Right lobe of liver (tissue), 6 donors: ENCODE results near the gene BCAR3. TPM values are rescaled to one million over a fixed set of nuclear protein-coding genes. Genes with fewer than 3 reads are reported as not detected.

Experiments
- ATAC-seq, 4 donors: fragments of 200-7000 bp; cut with Tn5 transposase; one replicate each; pipeline ENCODE4 v1.9.1; 2020; ENCODE audit warnings: mild to moderate bottlenecking in 4 of 4, moderate library complexity in 4 of 4
- DNase-seq, 3 donors: peaks; one replicate each; pipeline ENCODE4 v3.0.0-alpha.2; 2020
- H3K27ac ChIP-seq, 3 donors: fragments of 200-600 bp; one replicate each; pipeline ENCODE4 v1.8.0; 2022
- H3K27me3 ChIP-seq, 2 donors: fragments of 200-600 bp; one replicate each; pipeline ENCODE4 v1.8.0; 2022
- H3K36me3 ChIP-seq, 4 donors: fragments of 200-600 bp; sonication (generic) in 1 of 4; one replicate each; pipeline versions ENCODE4 v1.5.1 to v1.8.0; 2017 to 2022; ENCODE audit warnings: control low read depth in 1 of 4
- H3K4me1 ChIP-seq, 4 donors: fragments of 200-600 bp; sonication (generic) in 1 of 4; one replicate each; pipeline versions ENCODE4 v1.5.1 to v1.8.0; 2017 to 2022; ENCODE audit warnings: control low read depth in 1 of 4
- H3K4me3 ChIP-seq, 3 donors: fragments of 200-600 bp; one replicate each; pipeline ENCODE4 v1.8.0; 2022
- H3K9me3 ChIP-seq, 4 donors: fragments of 200-600 bp; sonication (generic) in 1 of 4; one replicate each; pipeline versions ENCODE4 v1.5.1 to v1.8.0; 2017 to 2022; ENCODE audit warnings: control low read depth in 1 of 4
- POLR2A ChIP-seq: fragments of 450-650 bp; IDR thresholded peaks from one replicate; pipeline ENCODE4 v1.6.1; 2017; ENCODE audit warnings: antibody characterized with exemption, mild to moderate bottlenecking
- WGBS: methylation state at CpG from one replicate; pipeline ENCODE4 v1.1.6; 2018; ENCODE audit warnings: low coverage, low lambda C conversion rate; ENCODE audit not compliant: insufficient coverage; ENCODE audit errors: missing lambda C conversion rate; 5-methylcytosine and 5-hydroxymethylcytosine counted together
- intact Hi-C, 2 donors: fragments of 100-400 bp; cut with DNase I; formaldehyde crosslinking; loops; one replicate each; pipeline versions ENCODE4 v1.11.2 to v1.14.1; 2022
- total RNA-seq, 6 experiments: library from RNA; depleted of rRNA in 2 of 6; stranded (reverse); fragments of >200 nt in 2 of 6; fragmentation: NEBNext Ultra II Directional in 3 of 6; extraction: Animal tissue kit (Norgen Biotek cat#: 25700) in 3 of 6; gene quantifications; one replicate each; pipeline versions ENCODE4 v1.1.0 to v1.2.4, GENCODE V29; 2016 to 2023
- TF ChIP-seq, protein P1 (sequence below), 4 donors: fragments of 200-600 bp in 3 of 4; fragments of 450-650 bp in 1 of 4; IDR thresholded peaks; one replicate each; pipeline versions ENCODE4 v1.5.1 to v1.8.0; 2016 to 2022; ENCODE audit warnings: antibody characterized with exemption in 4 of 4, mild to moderate bottlenecking in 2 of 4
- donor health status: DM: no; HTN: yes; CAD: no.
- donor health status: DM: no; HTN: no; CAD: no.
- donor health status: DM: no; HTN: no; CAD: no.
- donor health status: DM: no; HTN: yes; CAD: no.
- donor health status: DM: no; HTN: yes; CAD: no.

Gene BCAR3
- total RNA-seq, 6 experiments from 2014 or later = 7.6 to 19.8 (median 12.9) TPM

DNA sequence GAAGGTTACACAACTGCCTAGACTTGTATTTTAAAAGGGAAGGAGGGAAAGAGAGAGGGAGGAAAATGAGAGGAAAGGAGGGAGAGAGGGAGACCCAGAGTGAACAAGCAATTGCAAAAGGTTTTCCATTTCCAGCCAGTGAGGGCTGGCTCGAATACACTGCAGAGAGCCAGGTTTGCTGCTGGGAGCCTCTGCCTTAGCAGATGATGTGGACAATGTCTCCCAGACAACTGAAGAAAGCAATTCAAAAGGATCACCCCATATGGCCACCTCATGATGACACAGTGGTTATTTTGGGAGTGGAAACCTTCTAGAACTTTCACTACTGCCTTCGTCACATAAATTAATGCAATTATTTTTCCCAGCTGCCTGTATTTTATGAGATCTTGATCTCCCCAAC is 86.4 kb downstream of the BCAR3 start:
- ATAC-seq (no peak), DNase-seq (no peak)
- H3K27ac ChIP-seq = no peak overlapping the region
- intact Hi-C loops = no loop called here
- WGBS = 69% methylated on average over 2 of the region's 2 CpGs
- H3K4me1 ChIP-seq = peaks cover 0 to 46% (median 14%) of the 10 kb centered on the region in 4 donors
- H3K27me3 ChIP-seq = no peaks in the 10 kb centered on the region
- H3K36me3 ChIP-seq = peaks cover 0 to 8% (median 0%) of the 10 kb centered on the region in 4 donors
- no peaks in the 10 kb centered on the region for H3K9me3 ChIP-seq
- TF ChIP-seq POLR2A = no peak
- TF ChIP-seq, protein P1, sequence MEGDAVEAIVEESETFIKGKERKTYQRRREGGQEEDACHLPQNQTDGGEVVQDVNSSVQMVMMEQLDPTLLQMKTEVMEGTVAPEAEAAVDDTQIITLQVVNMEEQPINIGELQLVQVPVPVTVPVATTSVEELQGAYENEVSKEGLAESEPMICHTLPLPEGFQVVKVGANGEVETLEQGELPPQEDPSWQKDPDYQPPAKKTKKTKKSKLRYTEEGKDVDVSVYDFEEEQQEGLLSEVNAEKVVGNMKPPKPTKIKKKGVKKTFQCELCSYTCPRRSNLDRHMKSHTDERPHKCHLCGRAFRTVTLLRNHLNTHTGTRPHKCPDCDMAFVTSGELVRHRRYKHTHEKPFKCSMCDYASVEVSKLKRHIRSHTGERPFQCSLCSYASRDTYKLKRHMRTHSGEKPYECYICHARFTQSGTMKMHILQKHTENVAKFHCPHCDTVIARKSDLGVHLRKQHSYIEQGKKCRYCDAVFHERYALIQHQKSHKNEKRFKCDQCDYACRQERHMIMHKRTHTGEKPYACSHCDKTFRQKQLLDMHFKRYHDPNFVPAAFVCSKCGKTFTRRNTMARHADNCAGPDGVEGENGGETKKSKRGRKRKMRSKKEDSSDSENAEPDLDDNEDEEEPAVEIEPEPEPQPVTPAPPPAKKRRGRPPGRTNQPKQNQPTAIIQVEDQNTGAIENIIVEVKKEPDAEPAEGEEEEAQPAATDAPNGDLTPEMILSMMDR (IDR thresholded peaks at IDR 0.05) = no peak
- H3K4me3 ChIP-seq = no peak overlapping the region

DNA sequence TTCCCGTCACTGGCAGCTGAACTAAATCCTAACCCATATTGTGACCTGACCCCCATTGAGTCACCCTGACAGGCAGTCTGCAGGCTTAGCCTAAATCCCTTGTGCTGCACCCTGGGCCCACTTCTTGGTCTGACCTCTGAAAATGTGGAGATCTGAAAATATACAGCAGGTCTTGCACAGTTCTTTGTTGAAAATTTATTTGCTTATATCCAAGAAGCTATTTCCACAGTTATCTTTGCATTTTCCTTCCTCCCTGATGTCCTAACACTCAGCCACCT is 87.1 kb downstream of the BCAR3 start:
- TF ChIP-seq, protein P1 (IDR thresholded peaks at IDR 0.05) = no peak
- TF ChIP-seq POLR2A = no peak
- Histone ChIP-seq H3K9me3 (no peaks in the 10 kb centered on the region), H3K27ac (no peak overlapping the region), H3K4me3 (no peak overlapping the region), H3K4me1 (peaks cover 0 to 46% (median 14%) of the 10 kb centered on the region in 4 donors), H3K27me3 (no peaks in the 10 kb centered on the region), H3K36me3 (peaks cover 0 to 8% (median 0%) of the 10 kb centered on the region in 4 donors)
- no peak for DNase-seq
- intact Hi-C loops = no loop called here
- no peak for ATAC-seq
- WGBS = no CpG with 5 or more reads among the region's 1 CpG

DNA sequence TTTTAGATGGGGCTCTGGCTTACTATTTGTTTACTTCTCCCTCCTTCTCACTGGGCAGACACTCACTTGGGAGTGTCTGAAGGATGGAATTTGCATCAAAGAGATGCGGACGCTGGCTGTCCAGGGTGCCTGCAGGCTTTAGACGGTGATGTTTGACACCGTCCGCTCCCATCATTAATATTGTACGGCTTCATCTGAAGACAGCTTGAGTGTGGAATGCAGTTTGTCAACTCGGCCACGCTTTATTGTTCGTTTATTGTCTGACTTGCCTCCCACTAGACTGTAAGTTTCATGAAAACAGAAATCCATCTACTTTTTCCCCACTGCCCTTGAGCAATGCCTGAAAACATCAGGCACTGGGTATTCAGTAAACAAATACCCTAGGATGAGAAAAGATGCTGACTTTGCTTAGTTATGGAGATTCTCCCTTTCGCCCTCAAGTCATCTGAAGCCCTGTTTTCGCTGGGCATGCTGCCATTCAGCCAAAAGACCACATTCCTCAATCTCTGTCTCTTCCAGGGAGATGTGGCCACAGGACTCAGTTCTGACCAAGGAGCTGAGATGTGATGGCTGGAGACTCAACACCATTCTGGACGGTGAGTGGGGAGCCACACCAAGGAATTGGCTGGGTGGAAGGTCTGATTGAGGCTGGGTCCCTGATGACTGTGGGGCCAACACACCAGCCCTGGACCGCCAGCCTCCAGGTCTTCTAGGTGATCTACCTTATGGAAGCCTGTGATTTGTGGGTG is 87.6 kb downstream of the BCAR3 start:
- no peak for DNase-seq
- Histone ChIP-seq H3K27ac (peak overlapping the region in 1 of 3 donors; percentile 95), H3K4me3 (no peak overlapping the region), H3K36me3 (peaks cover 0 to 10% (median 2%) of the 10 kb centered on the region in 4 donors), H3K27me3 (no peaks in the 10 kb centered on the region), H3K4me1 (peaks cover 0 to 46% (median 14%) of the 10 kb centered on the region in 4 donors), H3K9me3 (no peaks in the 10 kb centered on the region)
- WGBS = 88% methylated on average over 8 of the region's 13 CpGs
- intact Hi-C loops = no loop called here
- TF ChIP-seq, protein P1 (IDR thresholded peaks at IDR 0.05) = no peak
- no peak for TF ChIP-seq POLR2A
- ATAC-seq = no peak

DNA sequence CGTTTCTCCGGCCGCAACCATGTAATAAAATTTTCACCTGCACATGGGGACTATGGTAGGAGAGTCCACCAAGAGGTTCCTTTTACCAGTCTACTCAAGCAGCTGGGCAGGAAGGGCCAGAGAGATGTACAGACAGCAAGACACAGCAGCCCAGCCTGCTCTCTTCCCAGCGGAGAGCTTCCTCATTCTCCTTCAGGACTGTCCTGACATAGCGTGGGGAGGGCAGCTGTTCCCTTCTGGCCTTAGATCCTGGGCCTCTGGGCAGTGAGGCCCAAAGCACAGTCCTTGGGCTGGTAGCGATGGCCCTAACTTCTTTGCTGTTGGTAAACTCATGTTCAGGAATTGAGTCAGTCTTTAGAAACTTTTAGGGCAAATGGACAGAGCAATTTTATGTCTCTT is 89.1 kb downstream of the BCAR3 start:
- Histone ChIP-seq H3K27ac (peak overlapping the region; percentile 80 to 95 (median 90)), H3K36me3 (peaks cover 0 to 21% (median 3%) of the 10 kb centered on the region in 4 donors), H3K4me1 (peaks cover 0 to 46% (median 14%) of the 10 kb centered on the region in 4 donors), H3K4me3 (peak overlapping the region; percentile 29 to 52 (median 52)), H3K9me3 (no peaks in the 10 kb centered on the region), H3K27me3 (no peaks in the 10 kb centered on the region)
- WGBS = 12% methylated on average over 6 of the region's 6 CpGs
- peak in 3 of 4 donors; percentile 38 to 66 (median 62) for ATAC-seq
- intact Hi-C loops = no loop called here
- DNase-seq = no peak
- peak; percentile 7 for TF ChIP-seq POLR2A
- TF ChIP-seq, protein P1 (IDR thresholded peaks at IDR 0.05) = no peak
